GM12878 (cell line): ENCODE results near the gene ACADS. TPM values are rescaled to one million over a fixed set of nuclear protein-coding genes. Genes with fewer than 3 reads are reported as not detected.

ENCODE experiments used
- ATAC-seq: fragments of 200-7000 bp; cut with Tn5 transposase; 3 replicates; pipeline ENCODE4 v1.9.1; 2020; ENCODE audit warnings: mild to moderate bottlenecking, moderate library complexity
- BruUV-seq: library from RNA; stranded (reverse); fragments of 400-500 nt; replicated peaks from 2 replicates; lab custom pipeline; 2021; lab: Mats Ljungman, UMichigan
- CTCF ChIA-PET: fragments of 300-600 bp; sonication (Branson Sonifier 250); formaldehyde crosslinking; extraction: SDS; loops from one replicate; lab custom pipeline; 2021; ENCODE audit warnings: inconsistent platforms; lab: Yijun Ruan, JAX
- POLR2A ChIA-PET: fragments of 350-600 bp; formaldehyde crosslinking; extraction: SDS; loops from one replicate; lab custom pipeline; 2021; ENCODE audit warnings: inconsistent platforms; lab: Charles Lee
- RAD21 ChIA-PET: fragments of 300-600 bp; sonication (Branson Sonifier 250); formaldehyde crosslinking; loops from one replicate; lab custom pipeline; 2023; ENCODE audit warnings: antibody characterized with exemption; ENCODE audit not compliant: unreplicated experiment; lab: Charles Lee
- SMC1A ChIA-PET: fragments of 300-600 bp; sonication (Branson Sonifier 250); formaldehyde crosslinking; loops from one replicate; lab custom pipeline; 2023; ENCODE audit not compliant: unreplicated experiment, uncharacterized antibody; lab: Charles Lee
- DNase-seq: peaks from one replicate; pipeline ENCODE4 v3.0.0-alpha.2; 2011; ENCODE audit warnings: low read depth, low spot score
- FAIRE-seq: peaks from 3 replicates; lab custom pipeline; 2011; peaks lifted over from hg19 to GRCh38; lab: Jason Lieb, UNC
- H2AFZ ChIP-seq: 2 replicates; pipeline ENCODE4 v1.6.0; 2011; ENCODE audit warnings: low read depth, low read length, control low read depth; ENCODE audit not compliant: control insufficient read depth
- H3K27ac ChIP-seq: 2 replicates; pipeline ENCODE4 v1.5.1; 2011; ENCODE audit warnings: control low read depth; ENCODE audit not compliant: control insufficient read depth, insufficient read depth
- H3K27me3 ChIP-seq, 2 experiments: replicated peaks in 1 of 2; 2 replicates each; pipeline versions ENCODE4 v1.6.0 to v1.6.1; 2011; ENCODE audit warnings: low read length in 1 of 2; ENCODE audit not compliant: control insufficient read depth in 2 of 2, insufficient read depth in 2 of 2
- H3K36me3 ChIP-seq, 2 experiments: 2 replicates each; pipeline ENCODE4 v1.5.1; 2011; ENCODE audit warnings: low read length in 1 of 2; ENCODE audit not compliant: control insufficient read depth in 2 of 2, insufficient read depth in 2 of 2
- H3K4me1 ChIP-seq: 2 replicates; pipeline ENCODE4 v1.6.1; 2011; ENCODE audit warnings: mild to moderate bottlenecking, low read length, moderate library complexity, mixed read lengths; ENCODE audit not compliant: control insufficient read depth, insufficient read depth
- H3K4me2 ChIP-seq: 2 replicates; pipeline ENCODE4 v1.6.0; 2011; ENCODE audit warnings: control low read depth; ENCODE audit not compliant: control insufficient read depth, insufficient read depth
- H3K4me3 ChIP-seq: fragments of 200-600 bp; sonication (generic); 2 replicates; pipeline ENCODE4 v1.5.1; 2016
- H3K79me2 ChIP-seq: 2 replicates; pipeline ENCODE4 v1.6.0; 2011; ENCODE audit warnings: low read length; ENCODE audit not compliant: control insufficient read depth, insufficient read depth
- H3K9ac ChIP-seq: 2 replicates; pipeline ENCODE4 v1.8.0; 2011; ENCODE audit warnings: low read length, control low read depth, mixed read lengths; ENCODE audit not compliant: control insufficient read depth, insufficient read depth
- H3K9me3 ChIP-seq: replicated peaks from 3 replicates; pipeline ENCODE4 v1.5.1; 2011; ENCODE audit warnings: mild to moderate bottlenecking, low read length; ENCODE audit not compliant: control insufficient read depth, insufficient read depth
- H4K20me1 ChIP-seq: 2 replicates; pipeline ENCODE4 v1.6.0; 2011; ENCODE audit not compliant: control insufficient read depth, insufficient read depth
- ETV6 ChIP-seq, 2 experiments: fragments of 450-650 bp in 1 of 2; IDR thresholded peaks in 1 of 2; conservative IDR thresholded peaks in 1 of 2; 2 replicates each; pipeline ENCODE4 v1.6.1; 2014; ENCODE audit warnings: antibody characterized with exemption in 1 of 2, borderline replicate concordance in 1 of 2, low read depth in 1 of 2, mild to moderate bottlenecking in 1 of 2, moderate library complexity in 1 of 2
- FOXK2 ChIP-seq: fragments of 450-650 bp; IDR thresholded peaks from 2 replicates; pipeline ENCODE4 v1.6.1; 2017; ENCODE audit warnings: mild to moderate bottlenecking, moderate library complexity
- MYC ChIP-seq: IDR thresholded peaks from 2 replicates; pipeline ENCODE4 v1.6.1; 2011; ENCODE audit warnings: mild to moderate bottlenecking, low read length, moderate library complexity, inconsistent platforms; ENCODE audit not compliant: insufficient read depth, insufficient replicate concordance, insufficient read length, severe bottlenecking
- NFIC ChIP-seq: IDR thresholded peaks from 2 replicates; pipeline ENCODE4 v1.6.1; 2012; ENCODE audit warnings: low read depth, mild to moderate bottlenecking, inconsistent platforms, low read length, moderate library complexity
- RUNX3 ChIP-seq: IDR thresholded peaks from 2 replicates; pipeline ENCODE4 v1.6.1; 2012; ENCODE audit warnings: low read length, inconsistent platforms
- TBL1XR1 ChIP-seq: IDR thresholded peaks from 2 replicates; pipeline ENCODE4 v1.6.1; 2012; ENCODE audit warnings: low read depth, low read length, improper control_type of control experiment
- WGBS: methylation state at CpG from one replicate; pipeline ENCODE4 v1.1.6; 2016; ENCODE audit warnings: low lambda C conversion rate; ENCODE audit not compliant: insufficient replicate concordance, insufficient coverage; ENCODE audit errors: missing lambda C conversion rate; 5-methylcytosine and 5-hydroxymethylcytosine counted together
- in situ Hi-C: fragments of 300-500 bp; cut with MboI; formaldehyde crosslinking; loops from 9 replicates; pipeline ENCODE4 v1.14.3; 2018; ENCODE audit warnings: mixed read lengths
- intact Hi-C: fragments of 100-400 bp; cut with micrococcal nuclease; formaldehyde crosslinking; loops from one replicate; pipeline ENCODE4 v1.14.2; 2022; ENCODE audit not compliant: unreplicated experiment
- polyA plus RNA-seq, 11 experiments: library from polyadenylated mRNA; depleted of rRNA in 4 of 11; unstranded in 6 of 11; stranded (reverse) in 5 of 11; fragments of >200 nt; fragmentation: Nextera tagmentation in 4 of 11; fragmentation: Illumina TruSeq in 1 of 11; extraction: Ambion mirVana in 4 of 11; extraction: Trizol in 1 of 11; gene quantifications; 1 replicate in 1 of 11; 2 replicates in 10 of 11; pipeline versions ENCODE4 v1.2.1 to v1.2.3, GENCODE V29; 2011 to 2016; ENCODE audit warnings: inconsistent platforms in 2 of 11, missing spikeins in 2 of 11, low read depth in 1 of 11
- total RNA-seq, 4 experiments: library from RNA; depleted of rRNA in 3 of 4; stranded (reverse); fragments of >200 nt in 3 of 4; fragmentation: Illumina TruSeq in 1 of 4; extraction: Trizol in 1 of 4; gene quantifications; 2 replicates each; pipeline versions ENCODE4 v1.2.1 to v1.2.3, GENCODE V29; 2013 to 2021

The ACADS gene
- total and polyA plus RNA-seq, 10 of the 15 experiments (the other 5 are each of a cell fraction or from before 2014, with no cell fraction given), result 0.05 to 18.1 (median 10.2) TPM

DNA sequence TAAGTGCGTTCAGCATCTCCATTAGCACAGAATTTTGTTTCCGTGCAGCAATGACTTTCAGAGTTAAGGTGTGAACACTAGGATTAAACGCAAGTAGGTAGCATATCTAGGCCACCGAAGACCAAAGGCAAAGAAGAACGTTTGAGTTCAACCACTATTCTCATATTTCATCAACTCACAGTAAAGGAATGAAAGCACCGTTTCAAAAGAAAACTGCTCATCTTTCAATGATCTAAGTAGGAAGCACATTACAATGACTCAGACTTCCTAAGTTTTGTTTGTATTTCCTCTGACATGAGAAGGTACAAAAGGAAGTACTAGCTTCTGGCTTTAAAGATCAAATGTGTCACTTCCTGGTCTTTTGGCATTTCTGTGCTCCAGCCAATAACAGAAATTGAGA, 57.6 kb downstream of the ACADS start:
- Histone ChIP-seq H3K9me3 (no peaks in the 10 kb centered on the region), H4K20me1 (no peaks in the 10 kb centered on the region), H3K27ac (no peak overlapping the region), H3K79me2 (no peaks in the 10 kb centered on the region), H3K4me2 (no peak overlapping the region), H3K4me3 (no peak overlapping the region), H3K36me3 (peaks cover 3 to 5% of the 10 kb centered on the region in 2 experiments; a peak in 3 of 4 replicates), H2AFZ (no peak overlapping the region), H3K27me3 (no peaks in the 10 kb centered on the region), H3K9ac (no peak overlapping the region), H3K4me1 (no peaks in the 10 kb centered on the region)
- DNase-seq (no peak), FAIRE-seq (no peak), ATAC-seq (no peak)
- TF ChIP-seq ETV6 (conservative IDR thresholded peaks at IDR 0.05 in 1 of 2, IDR thresholded peaks at IDR 0.05 in 1 of 2; ENCODE audit: borderline replicate concordance in 1 of 2, low read depth in 1 of 2) (peak in 1 of 2 experiments; percentile 65; a peak in 1 of 4 replicates), MYC (no peak), TBL1XR1 (no peak)
- RAD21 ChIA-PET, result no interaction called here
- in situ Hi-C loops (no loop called here), intact Hi-C loops (no loop called here)
- POLR2A ChIA-PET, result no interaction called here
- SMC1A ChIA-PET, result interaction anchor here (1.0 to 4.7 kb wide), 7 partner anchors 9 to 189 kb away, joined by 3 to 29 read pairs (median 4); no protein-coding TSS in a partner anchor
- no TSS peak for BruUV-seq
- 25% methylated on average over 6 of the region's 6 CpGs for WGBS
- CTCF ChIA-PET, result interaction anchor here (1.3 to 2.3 kb wide), 2 partner anchors 12 to 17 kb away, joined by 3 to 5 read pairs; no protein-coding TSS in a partner anchor

DNA sequence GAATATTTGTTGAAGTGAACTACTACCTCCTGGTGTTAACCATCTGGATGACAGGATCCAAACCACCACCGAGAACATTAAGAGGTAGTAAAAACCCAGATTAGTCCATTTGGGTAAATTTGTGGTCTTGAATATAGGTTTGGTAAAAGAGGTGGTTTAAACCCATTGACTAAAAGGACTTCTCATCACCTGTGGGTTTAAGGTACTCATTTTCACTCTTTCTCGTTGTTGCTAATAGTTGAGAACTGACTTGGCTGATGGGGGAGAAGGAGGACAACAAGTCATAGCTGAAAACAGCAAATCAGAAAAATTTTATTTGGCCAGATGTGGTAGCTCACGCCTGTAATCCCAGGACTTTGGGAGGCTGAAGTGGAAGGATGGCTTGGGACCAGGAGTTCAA, 59.2 kb downstream of the ACADS start:
- Histone ChIP-seq H3K4me1 (no peaks in the 10 kb centered on the region), H3K9ac (no peak overlapping the region), H4K20me1 (no peaks in the 10 kb centered on the region), H3K36me3 (peaks cover 3 to 7% of the 10 kb centered on the region in 2 experiments; a peak in 3 of 4 replicates), H3K9me3 (no peaks in the 10 kb centered on the region), H3K27me3 (no peaks in the 10 kb centered on the region), H3K27ac (no peak overlapping the region), H3K4me2 (no peak overlapping the region), H3K79me2 (no peaks in the 10 kb centered on the region), H2AFZ (no peak overlapping the region), H3K4me3 (no peak overlapping the region)
- BruUV-seq, result no TSS peak
- CTCF ChIA-PET, result interaction anchor here (0.6 to 2.3 kb wide), 4 partner anchors 14 to 136 kb away, joined by 3 to 5 read pairs (median 4); no protein-coding TSS in a partner anchor
- RAD21 ChIA-PET, result no interaction called here
- ATAC-seq (no peak), FAIRE-seq (no peak), DNase-seq (no peak)
- 23% methylated on average over 3 of the region's 3 CpGs for WGBS
- POLR2A ChIA-PET, result no interaction called here
- intact Hi-C loops (no loop called here), in situ Hi-C loops (no loop called here)
- SMC1A ChIA-PET, result interaction anchor here (0.7 to 4.7 kb wide), 8 partner anchors 14 to 187 kb away, joined by 3 to 29 read pairs (median 3); no protein-coding TSS in a partner anchor
- TF ChIP-seq NFIC, result peak; percentile 19; the same call in 1 of the 2 replicates
- TF ChIP-seq FOXK2, result no peak
- TF ChIP-seq RUNX3, result peak; percentile 30; the same call in 1 of the 2 replicates
